Neural cell (in vitro differentiated cells): ENCODE measurements around the gene GPC3. TPM values are rescaled to one million over a fixed set of nuclear protein-coding genes. Genes with fewer than 3 reads are reported as not detected.

Source experiments
- H2AFZ ChIP-seq: fragments of 200-600, 300-800 bp; sonication (generic), shearing (Covaris generic); 2 replicates; pipeline ENCODE4 v1.6.0; 2014; ENCODE audit warnings: low read depth, mild to moderate bottlenecking, antibody characterized with exemption, low read length, moderate library complexity
- H3F3A ChIP-seq: fragments of 200-600 bp; shearing (Covaris generic); 2 replicates; pipeline ENCODE4 v1.6.1; 2016; ENCODE audit warnings: mild to moderate bottlenecking, moderate library complexity, mixed read lengths, antibody characterized with exemption, low read length; ENCODE audit not compliant: insufficient read depth, poor library complexity, severe bottlenecking
- H3K27ac ChIP-seq: fragments of 200-600, 300-800 bp; sonication (generic), shearing (Covaris generic); 2 replicates; pipeline ENCODE4 v1.5.1; 2014; ENCODE audit warnings: mild to moderate bottlenecking, low read length, moderate library complexity
- H3K27me3 ChIP-seq: fragments of 300-800, 200-600 bp; sonication (generic), shearing (Covaris generic); 2 replicates; pipeline ENCODE4 v1.6.0; 2014; ENCODE audit warnings: mild to moderate bottlenecking, low read depth, low read length, moderate library complexity; ENCODE audit not compliant: insufficient read depth
- H3K36me3 ChIP-seq: fragments of 300-800, 200-600 bp; sonication (generic), shearing (Covaris generic); 2 replicates; pipeline ENCODE4 v1.5.1; 2014; ENCODE audit warnings: mild to moderate bottlenecking, antibody characterized with exemption, low read length, moderate library complexity; ENCODE audit not compliant: insufficient read depth
- H3K4me2 ChIP-seq: fragments of 300-800, 200-600 bp; sonication (generic), shearing (Covaris generic); 2 replicates; pipeline ENCODE4 v1.6.0; 2014; ENCODE audit warnings: mild to moderate bottlenecking, low read length
- H3K4me3 ChIP-seq: fragments of 300-800, 200-600 bp; sonication (generic), shearing (Covaris generic); 2 replicates; pipeline ENCODE4 v1.5.1; 2014; ENCODE audit warnings: mild to moderate bottlenecking, low read length, moderate library complexity
- H3K79me2 ChIP-seq: fragments of 200-600 bp; shearing (Covaris generic); replicated peaks from 2 replicates; pipeline ENCODE4 v1.6.0; 2014; ENCODE audit warnings: mild to moderate bottlenecking, low read length, moderate library complexity; ENCODE audit not compliant: insufficient read depth
- H3K9ac ChIP-seq: fragments of 300-800, 200-600 bp; sonication (generic), shearing (Covaris generic); 2 replicates; pipeline ENCODE4 v1.6.1; 2016; ENCODE audit warnings: mild to moderate bottlenecking, low read length, mixed read lengths
- H3K9me2 ChIP-seq: fragments of 200-600 bp; shearing (Covaris generic); 2 replicates; pipeline ENCODE4 v1.6.1; 2016; ENCODE audit warnings: mild to moderate bottlenecking, low read length, mixed read lengths; ENCODE audit not compliant: insufficient read depth
- H3K9me3 ChIP-seq: fragments of 200-600, 300-800 bp; sonication (generic), shearing (Covaris generic); 2 replicates; pipeline ENCODE4 v1.6.1; 2016; ENCODE audit warnings: mild to moderate bottlenecking, mixed run types, low read length, moderate library complexity, mixed read lengths
- H4K20me1 ChIP-seq: fragments of 200-600 bp; shearing (Covaris generic); 2 replicates; pipeline ENCODE4 v1.6.1; 2016; ENCODE audit warnings: mild to moderate bottlenecking, mixed run types; ENCODE audit not compliant: insufficient read depth
- EZH2 ChIP-seq: fragments of 200-600, 300-800 bp; shearing (Covaris generic), sonication (generic); IDR thresholded peaks from 2 replicates; pipeline ENCODE4 v1.6.1; 2014; ENCODE audit warnings: antibody characterized with exemption, low read length, borderline replicate concordance, mild to moderate bottlenecking; ENCODE audit not compliant: insufficient read depth, poor library complexity, severe bottlenecking
- MXI1 ChIP-seq: fragments of 450-650 bp; conservative IDR thresholded peaks from 2 replicates; pipeline ENCODE4 v1.6.1; 2014; ENCODE audit warnings: antibody characterized with exemption, mild to moderate bottlenecking; ENCODE audit not compliant: poor library complexity, severe bottlenecking
- POLR2AphosphoS5 ChIP-seq: IDR thresholded peaks from 2 replicates; pipeline ENCODE4 v1.6.1; 2012
- RAD21 ChIP-seq: fragments of 450-650 bp; conservative IDR thresholded peaks from 2 replicates; pipeline ENCODE4 v1.6.1; 2014; ENCODE audit warnings: antibody characterized with exemption, mild to moderate bottlenecking, moderate library complexity
- SMC3 ChIP-seq: fragments of 450-650 bp; conservative IDR thresholded peaks from 2 replicates; pipeline ENCODE4 v1.6.1; 2014; ENCODE audit warnings: antibody characterized with exemption, mild to moderate bottlenecking, moderate library complexity; ENCODE audit not compliant: poor library complexity
- polyA plus RNA-seq: library from polyadenylated mRNA; depleted of rRNA; stranded (reverse); fragments of >200 nt; gene quantifications from 2 replicates; pipeline ENCODE4 v1.2.3, GENCODE V29; 2014
- TF ChIP-seq, protein P1 (sequence below): IDR thresholded peaks from 2 replicates; pipeline ENCODE4 v1.6.1; 2012; ENCODE audit warnings: borderline replicate concordance
- TF ChIP-seq, protein P2 (sequence below): fragments of 450-650 bp; IDR thresholded peaks from 2 replicates; pipeline ENCODE4 v1.5.1; 2014; ENCODE audit warnings: antibody characterized with exemption, mild to moderate bottlenecking, moderate library complexity; ENCODE audit not compliant: poor library complexity, severe bottlenecking

The GPC3 gene
- polyA plus RNA-seq, 1 donor from 2014 or later: 2.1 TPM

DNA sequence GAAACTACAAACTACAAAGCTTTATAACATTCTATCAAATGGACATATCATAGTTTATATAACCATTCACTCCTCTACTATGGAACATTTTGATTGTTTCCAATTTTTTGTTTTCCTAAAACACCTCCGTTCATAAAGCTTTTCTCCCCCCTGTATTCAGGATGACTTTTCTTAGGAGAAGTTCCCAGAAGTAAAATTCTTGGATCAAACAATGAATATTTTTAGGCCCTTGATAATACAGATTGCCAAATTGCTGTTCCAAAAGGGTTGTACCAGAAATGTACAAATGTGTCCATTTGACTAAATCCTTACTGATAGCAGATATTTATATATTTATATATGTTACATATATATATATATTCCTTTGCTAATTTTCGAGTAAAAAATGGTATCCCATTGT lies 77.8 kb downstream of the GPC3 start:
- no peak overlapping the region for H3K27ac ChIP-seq
- H3K4me2 ChIP-seq: no peak overlapping the region
- H3K4me3 ChIP-seq: no peak overlapping the region
- no peaks in the 10 kb centered on the region for H3K9me3 ChIP-seq
- TF ChIP-seq, protein P1, sequence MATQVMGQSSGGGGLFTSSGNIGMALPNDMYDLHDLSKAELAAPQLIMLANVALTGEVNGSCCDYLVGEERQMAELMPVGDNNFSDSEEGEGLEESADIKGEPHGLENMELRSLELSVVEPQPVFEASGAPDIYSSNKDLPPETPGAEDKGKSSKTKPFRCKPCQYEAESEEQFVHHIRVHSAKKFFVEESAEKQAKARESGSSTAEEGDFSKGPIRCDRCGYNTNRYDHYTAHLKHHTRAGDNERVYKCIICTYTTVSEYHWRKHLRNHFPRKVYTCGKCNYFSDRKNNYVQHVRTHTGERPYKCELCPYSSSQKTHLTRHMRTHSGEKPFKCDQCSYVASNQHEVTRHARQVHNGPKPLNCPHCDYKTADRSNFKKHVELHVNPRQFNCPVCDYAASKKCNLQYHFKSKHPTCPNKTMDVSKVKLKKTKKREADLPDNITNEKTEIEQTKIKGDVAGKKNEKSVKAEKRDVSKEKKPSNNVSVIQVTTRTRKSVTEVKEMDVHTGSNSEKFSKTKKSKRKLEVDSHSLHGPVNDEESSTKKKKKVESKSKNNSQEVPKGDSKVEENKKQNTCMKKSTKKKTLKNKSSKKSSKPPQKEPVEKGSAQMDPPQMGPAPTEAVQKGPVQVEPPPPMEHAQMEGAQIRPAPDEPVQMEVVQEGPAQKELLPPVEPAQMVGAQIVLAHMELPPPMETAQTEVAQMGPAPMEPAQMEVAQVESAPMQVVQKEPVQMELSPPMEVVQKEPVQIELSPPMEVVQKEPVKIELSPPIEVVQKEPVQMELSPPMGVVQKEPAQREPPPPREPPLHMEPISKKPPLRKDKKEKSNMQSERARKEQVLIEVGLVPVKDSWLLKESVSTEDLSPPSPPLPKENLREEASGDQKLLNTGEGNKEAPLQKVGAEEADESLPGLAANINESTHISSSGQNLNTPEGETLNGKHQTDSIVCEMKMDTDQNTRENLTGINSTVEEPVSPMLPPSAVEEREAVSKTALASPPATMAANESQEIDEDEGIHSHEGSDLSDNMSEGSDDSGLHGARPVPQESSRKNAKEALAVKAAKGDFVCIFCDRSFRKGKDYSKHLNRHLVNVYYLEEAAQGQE: no peak
- no peak for TF ChIP-seq SMC3
- TF ChIP-seq MXI1: no peak
- TF ChIP-seq POLR2AphosphoS5: no peak
- TF ChIP-seq, protein P2, sequence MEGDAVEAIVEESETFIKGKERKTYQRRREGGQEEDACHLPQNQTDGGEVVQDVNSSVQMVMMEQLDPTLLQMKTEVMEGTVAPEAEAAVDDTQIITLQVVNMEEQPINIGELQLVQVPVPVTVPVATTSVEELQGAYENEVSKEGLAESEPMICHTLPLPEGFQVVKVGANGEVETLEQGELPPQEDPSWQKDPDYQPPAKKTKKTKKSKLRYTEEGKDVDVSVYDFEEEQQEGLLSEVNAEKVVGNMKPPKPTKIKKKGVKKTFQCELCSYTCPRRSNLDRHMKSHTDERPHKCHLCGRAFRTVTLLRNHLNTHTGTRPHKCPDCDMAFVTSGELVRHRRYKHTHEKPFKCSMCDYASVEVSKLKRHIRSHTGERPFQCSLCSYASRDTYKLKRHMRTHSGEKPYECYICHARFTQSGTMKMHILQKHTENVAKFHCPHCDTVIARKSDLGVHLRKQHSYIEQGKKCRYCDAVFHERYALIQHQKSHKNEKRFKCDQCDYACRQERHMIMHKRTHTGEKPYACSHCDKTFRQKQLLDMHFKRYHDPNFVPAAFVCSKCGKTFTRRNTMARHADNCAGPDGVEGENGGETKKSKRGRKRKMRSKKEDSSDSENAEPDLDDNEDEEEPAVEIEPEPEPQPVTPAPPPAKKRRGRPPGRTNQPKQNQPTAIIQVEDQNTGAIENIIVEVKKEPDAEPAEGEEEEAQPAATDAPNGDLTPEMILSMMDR: no peak
- H3K9ac ChIP-seq: no peak overlapping the region
- H3K27me3 ChIP-seq: no peaks in the 10 kb centered on the region
- H2AFZ ChIP-seq: no peak overlapping the region
- H3K79me2 ChIP-seq: no peaks in the 10 kb centered on the region
- no peaks in the 10 kb centered on the region for H4K20me1 ChIP-seq
- no peaks in the 10 kb centered on the region for H3F3A ChIP-seq
- no peaks in the 10 kb centered on the region for H3K36me3 ChIP-seq
- no peaks in the 10 kb centered on the region for H3K9me2 ChIP-seq

DNA sequence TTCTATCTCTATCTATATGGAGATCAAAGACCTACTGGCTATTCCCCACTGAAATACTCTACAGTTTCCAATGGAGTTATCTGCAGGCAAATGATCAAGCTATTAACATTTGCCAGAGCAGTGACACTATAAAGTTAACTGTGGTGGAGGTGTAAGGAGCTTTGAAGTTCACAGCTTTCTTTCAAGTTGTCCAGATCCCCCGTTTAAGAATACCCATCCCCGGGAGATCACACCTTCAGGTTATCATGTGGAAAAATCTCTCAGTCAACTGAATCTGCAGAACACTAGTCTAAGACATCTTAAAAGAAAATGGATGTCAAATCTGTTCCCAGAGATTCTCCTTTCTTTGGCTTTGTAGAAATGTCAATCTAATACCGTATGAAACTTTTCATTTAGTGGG lies 80.1 kb downstream of the GPC3 start:
- Histone ChIP-seq H3K4me3 (no peak overlapping the region), H3K36me3 (no peaks in the 10 kb centered on the region), H3K9me2 (no peaks in the 10 kb centered on the region), H3K27me3 (no peaks in the 10 kb centered on the region), H4K20me1 (no peaks in the 10 kb centered on the region), H2AFZ (no peak overlapping the region), H3K9ac (no peak overlapping the region), H3K79me2 (no peaks in the 10 kb centered on the region), H3K9me3 (no peaks in the 10 kb centered on the region), H3F3A (no peaks in the 10 kb centered on the region), H3K27ac (no peak overlapping the region), H3K4me2 (no peak overlapping the region)
- TF ChIP-seq, protein P2: no peak
- TF ChIP-seq POLR2AphosphoS5 (no peak), RAD21 (no peak), EZH2 (no peak)
- TF ChIP-seq, protein P1: no peak
